GM21526 (cell line): Measurements from ENCODE around the gene LRRC56.
"Not testable (repeated sequence)": the region's sequence is repeated elsewhere in the genome, so short reads cannot be mapped to it uniquely, and the experiment has no call there.

Experiments
- ATAC-seq: cut with Tn5 transposase; IDR thresholded peaks from one replicate; pipeline ENCODE4 v1.9.1; 2021; ENCODE audit warnings: moderate library complexity; ENCODE audit not compliant: unreplicated experiment, low FRiP score

The LRRC56 gene

DNA sequence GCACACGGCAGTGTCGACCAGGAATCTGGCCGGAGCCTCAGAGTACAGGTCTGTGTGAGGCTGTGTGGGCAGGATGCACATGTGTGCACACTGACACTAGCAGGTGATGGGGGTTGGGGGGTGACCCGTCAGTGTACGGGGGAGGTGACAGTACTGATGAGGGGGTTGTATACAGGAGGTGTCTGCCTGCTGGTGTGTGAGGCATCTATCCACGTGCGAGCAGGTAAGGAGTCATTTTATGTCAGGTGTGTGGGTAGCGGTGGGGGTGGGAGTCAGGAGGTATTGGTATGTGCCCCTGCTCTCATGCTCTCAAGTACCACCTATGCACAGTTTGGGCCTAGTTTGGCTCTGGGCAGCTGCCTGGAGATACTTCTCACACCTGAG lies 34.5 kb downstream of the LRRC56 start:
- ATAC-seq: no peak

DNA sequence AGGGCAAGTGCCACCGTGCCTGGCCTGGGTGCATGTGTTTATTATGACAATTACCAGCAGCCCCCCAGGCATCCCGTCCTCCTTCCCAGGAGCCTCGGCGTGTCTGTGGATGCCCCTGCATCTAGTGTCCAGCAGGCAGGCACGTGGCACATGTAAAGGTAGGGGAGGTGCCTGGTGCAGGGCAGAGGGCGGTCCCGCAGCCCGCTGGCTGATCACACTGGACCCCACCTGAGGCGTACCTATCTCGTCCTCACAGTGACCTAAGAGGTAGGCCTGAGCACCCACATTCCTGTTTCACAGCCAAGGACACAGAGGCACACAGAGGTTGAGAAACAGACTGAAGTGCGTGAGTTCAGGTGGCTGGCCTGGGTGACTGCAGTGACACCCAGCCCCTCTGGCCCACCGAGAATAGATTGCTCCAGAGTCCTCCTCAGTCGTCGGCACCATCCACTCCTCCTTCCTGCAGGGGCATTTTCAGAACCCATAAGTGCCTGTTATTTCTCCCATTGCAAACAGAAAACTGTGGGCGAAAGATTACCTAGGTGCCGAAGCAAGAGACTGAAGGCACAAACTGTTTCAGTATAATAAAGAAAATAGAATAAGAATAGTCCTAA lies 35.9 kb downstream of the LRRC56 start:
- no peak for ATAC-seq

- ATAC-seq: not testable (repeated sequence)
These were observed 36.8 kb downstream of the LRRC56 start for GRCh38 chr11:574031-574570.

GRCh38 chr11:574632-575312 lies 37.4 kb downstream of the LRRC56 start:
- ATAC-seq: no peak

DNA sequence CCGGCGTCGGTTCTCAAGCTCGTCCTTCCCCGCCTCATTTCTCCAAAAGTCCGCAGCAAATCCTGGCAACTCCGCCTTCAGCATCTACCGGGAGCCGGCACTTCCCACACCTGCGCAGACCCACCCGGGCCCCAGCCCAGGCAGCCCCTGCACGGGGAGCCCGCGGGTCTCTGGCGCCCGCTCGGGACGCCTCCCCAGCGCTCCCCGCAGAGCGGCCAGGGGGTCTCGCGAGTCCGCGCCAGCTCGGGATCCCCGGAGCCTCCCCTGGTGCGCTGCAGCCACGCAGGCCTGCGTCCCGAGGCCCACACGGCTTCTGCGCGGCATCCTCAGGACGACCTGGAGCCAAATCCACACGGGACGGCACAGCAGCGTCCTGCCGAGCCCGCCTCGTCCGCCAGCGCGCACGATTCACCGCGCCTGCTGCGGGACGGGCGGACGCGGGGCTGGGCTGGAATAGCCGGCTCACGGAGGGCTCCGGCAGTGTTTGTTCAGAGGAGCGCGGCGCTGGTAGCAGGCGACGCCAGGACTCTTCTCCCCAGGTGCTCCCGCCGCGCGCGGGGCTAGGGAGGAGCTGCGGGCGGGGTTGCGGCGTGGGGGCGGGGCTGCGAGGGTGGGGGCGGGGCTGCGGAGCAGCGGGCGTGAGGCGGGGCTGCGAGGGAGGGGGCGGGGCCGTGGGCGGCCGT lies 38.1 kb downstream of the LRRC56 start:
- peak; percentile 35 for ATAC-seq

- peak; percentile 65 for ATAC-seq
These were observed 38.9 kb downstream of the LRRC56 start, which contains the start of gene PHRF1 for GRCh38 chr11:575996-576768. Gene PHRF1, plus strand, starts transcription at chr11:576470. Its CDS starts 5,043 bp downstream, at chr11:581513.

GRCh38 chr11:576811-577610 lies 39.7 kb downstream of the LRRC56 start:
- ATAC-seq: no peak

GRCh38 chr11:577611-577894 lies 40.2 kb downstream of the LRRC56 start:
- no peak for ATAC-seq

GRCh38 chr11:578276-579035 lies 41.1 kb downstream of the LRRC56 start:
- no peak for ATAC-seq

GRCh38 chr11:579830-580601 lies 42.7 kb downstream of the LRRC56 start:
- ATAC-seq: no peak

DNA sequence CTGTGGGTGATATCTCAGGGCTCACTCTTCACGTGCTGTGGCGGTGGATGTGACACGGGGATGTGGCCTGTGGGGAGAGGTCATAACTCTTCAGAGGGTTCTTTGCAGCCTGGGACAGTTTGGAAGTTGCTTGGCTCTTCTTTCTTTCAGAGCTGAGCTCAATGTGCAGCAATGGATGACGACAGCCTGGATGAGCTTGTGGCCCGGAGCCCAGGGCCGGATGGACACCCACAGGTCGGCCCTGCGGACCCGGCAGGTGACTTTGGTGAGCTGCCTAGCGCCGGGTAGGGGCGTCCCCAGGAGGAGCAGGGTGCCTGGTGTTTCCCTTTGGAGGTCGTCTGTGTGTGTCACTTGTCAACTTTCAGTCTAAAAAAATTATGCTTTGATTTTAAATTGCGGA lies 44.0 kb downstream of the LRRC56 start:
- no peak for ATAC-seq

DNA sequence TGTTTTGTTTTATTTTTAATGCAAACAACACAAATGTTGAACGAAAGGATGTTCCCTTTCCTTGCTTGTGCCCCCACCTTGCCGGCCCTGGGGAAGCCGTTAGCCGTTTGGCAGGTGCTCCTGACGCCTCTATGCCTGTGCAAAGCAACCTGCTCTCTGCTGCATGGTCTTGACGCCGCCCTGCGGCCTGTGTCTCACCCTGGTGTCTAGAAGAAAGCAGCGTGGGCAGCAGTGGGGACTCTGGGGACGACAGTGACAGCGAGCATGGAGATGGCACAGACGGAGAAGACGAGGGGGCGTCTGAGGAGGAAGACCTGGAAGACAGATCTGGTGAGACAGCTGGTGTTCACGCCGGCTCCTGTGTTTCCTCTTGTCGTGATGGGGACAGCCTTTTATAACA lies 44.4 kb downstream of the LRRC56 start:
- ATAC-seq: no peak

- no peak for ATAC-seq
These were observed 47.0 kb downstream of the LRRC56 start for GRCh38 chr11:584287-584686.

- ATAC-seq: no peak
These were observed 49.3 kb downstream of the LRRC56 start for GRCh38 chr11:586376-587316.

DNA sequence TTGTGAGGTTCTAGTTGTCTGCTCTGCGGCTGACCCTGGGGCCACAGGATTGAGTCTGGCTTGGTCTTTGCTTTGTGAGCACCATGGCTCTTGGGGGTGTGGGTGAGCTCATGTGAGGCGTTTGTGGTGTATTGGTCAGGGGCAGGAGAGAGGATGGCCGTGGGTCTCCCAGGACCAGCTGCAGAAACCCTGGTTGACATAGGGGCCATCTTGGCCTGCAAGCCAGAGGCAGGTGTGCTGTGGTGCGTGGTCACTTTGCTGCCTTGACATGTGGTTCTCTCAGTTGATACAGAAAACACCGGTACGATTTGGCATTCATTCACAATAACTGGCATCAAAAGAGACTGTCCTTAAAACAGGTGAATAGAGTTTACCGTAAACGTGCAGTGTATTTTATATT lies 50.2 kb downstream of the LRRC56 start:
- no peak for ATAC-seq

- ATAC-seq: no peak
These were observed 50.7 kb downstream of the LRRC56 start for GRCh38 chr11:587978-588380.

GRCh38 chr11:589798-590197 lies 52.5 kb downstream of the LRRC56 start:
- no peak for ATAC-seq

GRCh38 chr11:590997-591396 lies 53.7 kb downstream of the LRRC56 start:
- no peak for ATAC-seq
